SU-DHL-6 (cell line): Measurements from ENCODE around the gene OXTR.

Experiments used
- H2AFZ ChIP-seq: fragments of 200-600 bp; sonication (generic); 2 replicates; pipeline ENCODE4 v1.6.1; 2014; ENCODE audit warnings: low read depth, mild to moderate bottlenecking, moderate library complexity, mixed read lengths, antibody characterized with exemption, low read length; ENCODE audit not compliant: severe bottlenecking
- H3F3A ChIP-seq: fragments of 200-600 bp; shearing (Covaris generic); 2 replicates; pipeline ENCODE4 v1.6.0; 2016; ENCODE audit warnings: antibody characterized with exemption, mild to moderate bottlenecking; ENCODE audit not compliant: insufficient read depth
- H3K27ac ChIP-seq: fragments of 200-600 bp; sonication (generic); 2 replicates; pipeline ENCODE4 v1.5.1; 2016; ENCODE audit warnings: low read depth, mild to moderate bottlenecking, low read length, moderate library complexity, mixed read lengths
- H3K27me3 ChIP-seq: fragments of 200-600 bp; sonication (generic), shearing (Covaris generic); 2 replicates; pipeline ENCODE4 v1.6.0; 2014; ENCODE audit warnings: mild to moderate bottlenecking, low read length
- H3K36me3 ChIP-seq: fragments of 200-600 bp; sonication (generic); 2 replicates; pipeline ENCODE4 v1.6.1; 2014; ENCODE audit warnings: mild to moderate bottlenecking, low read length, mixed read lengths
- H3K4me2 ChIP-seq: fragments of 300-600, 200-600 bp; shearing (Covaris generic), sonication (generic); 2 replicates; pipeline ENCODE4 v1.6.0; 2014; ENCODE audit warnings: low read length, low read depth, mild to moderate bottlenecking; ENCODE audit not compliant: poor library complexity, severe bottlenecking
- H3K4me3 ChIP-seq: fragments of 200-600 bp; sonication (generic); 2 replicates; pipeline ENCODE4 v1.5.1; 2014; ENCODE audit warnings: antibody characterized with exemption, low read length, mild to moderate bottlenecking, mixed read lengths; ENCODE audit not compliant: insufficient read depth, poor library complexity, severe bottlenecking
- H3K79me2 ChIP-seq: fragments of 200-600 bp; sonication (generic); 2 replicates; pipeline ENCODE4 v1.6.1; 2014; ENCODE audit warnings: mild to moderate bottlenecking, low read length, moderate library complexity; ENCODE audit not compliant: insufficient read depth
- H3K9ac ChIP-seq: fragments of 200-600 bp; sonication (generic); 2 replicates; pipeline ENCODE4 v1.7.0; 2014; ENCODE audit warnings: mild to moderate bottlenecking, low read length
- H3K9me2 ChIP-seq: fragments of 200-600 bp; sonication (generic); replicated peaks from 2 replicates; pipeline ENCODE4 v1.6.1; 2014; ENCODE audit warnings: low read length; ENCODE audit not compliant: insufficient read depth
- H3K9me3 ChIP-seq: fragments of 200-600 bp; sonication (generic); 2 replicates; pipeline ENCODE4 v1.6.1; 2014; ENCODE audit warnings: low read length, mixed read lengths; ENCODE audit not compliant: insufficient read depth
- H4K20me1 ChIP-seq: fragments of 200-600 bp; sonication (generic); 2 replicates; pipeline ENCODE4 v1.6.1; 2014; ENCODE audit warnings: low read depth, mild to moderate bottlenecking, antibody characterized with exemption, low read length, moderate library complexity, mixed read lengths
- EZH2phosphoT487 ChIP-seq: fragments of 200-600 bp; sonication (generic), shearing (Covaris generic); conservative IDR thresholded peaks from 2 replicates; pipeline ENCODE4 v1.6.1; 2018; ENCODE audit warnings: mild to moderate bottlenecking, antibody characterized with exemption, low read length, moderate library complexity, mixed read lengths
- TF ChIP-seq, protein P1 (sequence below): fragments of 200-600 bp; sonication (generic); IDR thresholded peaks from one replicate; pipeline ENCODE4 v1.5.1; 2017; ENCODE audit warnings: antibody characterized with exemption, mild to moderate bottlenecking, low read length, moderate library complexity; ENCODE audit not compliant: insufficient read depth, poor library complexity, severe bottlenecking

The OXTR gene

DNA sequence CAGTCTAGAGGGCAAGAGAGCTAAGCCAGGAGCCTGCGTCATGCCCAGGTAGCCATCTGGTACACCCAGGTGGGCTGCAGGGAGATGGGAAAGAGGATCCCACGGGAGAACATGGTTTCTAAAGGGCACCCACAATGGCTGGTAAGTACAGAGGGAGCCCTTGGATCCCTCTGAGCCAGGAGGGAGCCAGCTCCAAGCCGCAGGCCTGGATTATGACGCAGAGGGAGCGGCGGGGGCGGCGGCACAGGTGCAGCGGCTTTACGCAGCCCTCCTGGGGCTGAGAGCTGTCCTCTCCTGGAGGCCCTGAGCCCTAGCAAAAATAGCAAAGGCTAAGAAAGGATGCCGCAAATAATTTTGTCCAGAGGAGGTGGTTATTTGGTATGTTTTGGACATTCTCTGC is 33.0 kb downstream of the OXTR start:
- TF ChIP-seq, protein P1, sequence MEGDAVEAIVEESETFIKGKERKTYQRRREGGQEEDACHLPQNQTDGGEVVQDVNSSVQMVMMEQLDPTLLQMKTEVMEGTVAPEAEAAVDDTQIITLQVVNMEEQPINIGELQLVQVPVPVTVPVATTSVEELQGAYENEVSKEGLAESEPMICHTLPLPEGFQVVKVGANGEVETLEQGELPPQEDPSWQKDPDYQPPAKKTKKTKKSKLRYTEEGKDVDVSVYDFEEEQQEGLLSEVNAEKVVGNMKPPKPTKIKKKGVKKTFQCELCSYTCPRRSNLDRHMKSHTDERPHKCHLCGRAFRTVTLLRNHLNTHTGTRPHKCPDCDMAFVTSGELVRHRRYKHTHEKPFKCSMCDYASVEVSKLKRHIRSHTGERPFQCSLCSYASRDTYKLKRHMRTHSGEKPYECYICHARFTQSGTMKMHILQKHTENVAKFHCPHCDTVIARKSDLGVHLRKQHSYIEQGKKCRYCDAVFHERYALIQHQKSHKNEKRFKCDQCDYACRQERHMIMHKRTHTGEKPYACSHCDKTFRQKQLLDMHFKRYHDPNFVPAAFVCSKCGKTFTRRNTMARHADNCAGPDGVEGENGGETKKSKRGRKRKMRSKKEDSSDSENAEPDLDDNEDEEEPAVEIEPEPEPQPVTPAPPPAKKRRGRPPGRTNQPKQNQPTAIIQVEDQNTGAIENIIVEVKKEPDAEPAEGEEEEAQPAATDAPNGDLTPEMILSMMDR, result no peak
- Histone ChIP-seq H3K9ac (no peak overlapping the region), H3K4me3 (no peak overlapping the region), H3K4me2 (no peak overlapping the region), H2AFZ (no peak overlapping the region), H3K79me2 (no peaks in the 10 kb centered on the region), H3F3A (no peaks in the 10 kb centered on the region), H4K20me1 (no peaks in the 10 kb centered on the region), H3K9me3 (no peaks in the 10 kb centered on the region), H3K27me3 (no peaks in the 10 kb centered on the region), H3K27ac (no peak overlapping the region), H3K36me3 (no peaks in the 10 kb centered on the region), H3K9me2 (no peaks in the 10 kb centered on the region)

DNA sequence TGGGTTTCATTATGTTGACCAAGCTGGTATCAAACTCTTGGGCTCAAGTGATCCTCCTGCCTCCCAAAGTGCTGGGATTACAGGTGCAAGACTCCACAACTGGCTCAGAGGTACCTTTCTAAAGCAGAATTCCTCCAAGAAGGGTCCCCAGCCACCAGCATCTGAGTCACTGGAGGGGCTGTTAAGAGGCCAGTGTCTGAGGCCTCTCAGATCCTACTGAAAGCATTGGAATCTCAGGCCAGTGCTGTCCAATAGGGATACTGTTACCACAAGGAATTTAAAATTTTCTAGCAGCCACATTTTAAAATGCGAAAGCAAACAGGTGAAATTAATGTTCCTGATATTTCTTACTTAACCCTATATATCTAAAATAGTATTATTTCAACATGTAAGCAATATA is 34.5 kb downstream of the OXTR start:
- H3K27ac ChIP-seq, result no peak overlapping the region
- no peak overlapping the region for H2AFZ ChIP-seq
- no peak for TF ChIP-seq EZH2phosphoT487
- TF ChIP-seq, protein P1, result no peak

DNA sequence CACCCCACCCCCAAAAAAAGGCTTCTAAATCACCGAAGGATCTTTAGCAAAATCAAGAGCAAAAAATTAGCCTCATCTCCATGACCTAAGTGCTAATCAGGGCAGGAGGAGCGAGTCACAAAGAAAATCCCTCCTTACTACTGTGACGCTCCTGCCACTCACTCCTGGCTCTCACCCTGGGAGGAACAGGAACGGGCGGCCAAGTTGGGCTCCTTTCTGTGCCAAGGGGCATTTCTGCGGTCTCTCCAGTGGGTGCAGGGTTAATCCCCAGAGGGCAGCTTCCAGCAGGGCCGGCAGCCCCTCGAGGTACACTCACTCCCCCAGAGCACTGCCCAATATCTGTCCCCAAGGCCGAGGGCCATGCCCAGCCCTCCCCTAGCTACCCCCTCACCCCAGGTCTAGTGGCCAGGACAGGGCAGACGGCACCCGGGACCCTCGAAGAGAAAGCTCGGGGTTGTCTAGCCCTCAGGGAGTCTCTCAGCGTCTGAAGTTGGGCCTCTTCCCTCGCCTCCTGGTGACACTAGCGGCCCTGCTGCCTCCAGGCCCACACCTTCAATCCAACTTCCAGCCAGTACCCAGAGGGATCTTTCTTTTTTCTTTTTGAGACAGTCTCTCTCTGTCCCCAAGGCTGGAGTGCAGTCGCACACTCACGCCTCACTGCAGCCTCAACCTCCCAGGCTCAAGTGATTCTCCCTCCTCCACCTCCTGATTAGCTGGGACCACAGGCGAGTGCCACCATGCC is 35.1 kb downstream of the OXTR start:
- H3K36me3 ChIP-seq, result no peaks in the 10 kb centered on the region

More for the DNA sequence above, 34.5 kb downstream of the OXTR start:
- Histone ChIP-seq H3K9me2 (no peaks in the 10 kb centered on the region), H3K79me2 (no peaks in the 10 kb centered on the region), H3K36me3 (no peaks in the 10 kb centered on the region), H3K4me2 (no peak overlapping the region), H4K20me1 (no peaks in the 10 kb centered on the region), H3K27me3 (no peaks in the 10 kb centered on the region), H3K9me3 (no peaks in the 10 kb centered on the region), H3F3A (no peaks in the 10 kb centered on the region), H3K4me3 (no peak overlapping the region), H3K9ac (no peak overlapping the region)

More for the DNA sequence above, 35.1 kb downstream of the OXTR start:
- Histone ChIP-seq H2AFZ (no peak overlapping the region), H3K9ac (no peak overlapping the region), H3K4me2 (no peak overlapping the region), H3K27ac (no peak overlapping the region), H3K27me3 (no peaks in the 10 kb centered on the region), H3K9me3 (no peaks in the 10 kb centered on the region), H3K9me2 (no peaks in the 10 kb centered on the region), H3K79me2 (no peaks in the 10 kb centered on the region), H4K20me1 (no peaks in the 10 kb centered on the region), H3K4me3 (no peak overlapping the region), H3F3A (no peaks in the 10 kb centered on the region)
- TF ChIP-seq, protein P1, result no peak
- TF ChIP-seq EZH2phosphoT487, result no peak
